HepG2 (cell line): Measurements from ENCODE around the gene LDB3.

Experiments
- CBFB ChIP-seq: sonication (generic); formaldehyde crosslinking; IDR thresholded peaks from 2 replicates; pipeline ENCODE4 v1.4.0; 2020; ENCODE audit warnings: missing genetic modification reagents
- EEA1 ChIP-seq: sonication (generic); formaldehyde crosslinking; IDR thresholded peaks from 2 replicates; pipeline ENCODE4 v1.5.1; 2020; ENCODE audit warnings: mild to moderate bottlenecking, missing genetic modification reagents, borderline replicate concordance
- GATAD1 ChIP-seq: IDR thresholded peaks from 2 replicates; pipeline ENCODE4 v1.6.1; 2016; ENCODE audit warnings: missing genetic modification reagents, missing compliant biosample characterization
- KDM1A ChIP-seq: IDR thresholded peaks from 2 replicates; pipeline ENCODE4 v1.6.1; 2016; ENCODE audit warnings: missing compliant biosample characterization
- MAFK ChIP-seq, 2 experiments: IDR thresholded peaks in 1 of 2; conservative IDR thresholded peaks in 1 of 2; 2 replicates each; pipeline ENCODE4 v1.6.1; 2011; ENCODE audit warnings: improper control_type of control experiment in 2 of 2, low read length in 2 of 2
- NFE2L1 ChIP-seq: sonication (generic); formaldehyde crosslinking; IDR thresholded peaks from 2 replicates; pipeline ENCODE4 v1.4.0; 2020; ENCODE audit warnings: missing genetic modification reagents, mild to moderate bottlenecking, borderline replicate concordance
- PCBP2 ChIP-seq: fragments of 200-400 bp; formaldehyde crosslinking; optimal IDR thresholded peaks from 2 replicates; pipeline ENCODE3; 2018; ENCODE audit warnings: low read length, low read depth; ENCODE audit not compliant: poor library complexity, severe bottlenecking
- POLR2AphosphoS5 ChIP-seq: IDR thresholded peaks from 2 replicates; pipeline ENCODE4 v1.6.1; 2012; ENCODE audit warnings: low read depth, low read length
- ZMAT3 ChIP-seq: sonication (generic); formaldehyde crosslinking; conservative IDR thresholded peaks from 2 replicates; pipeline ENCODE4 v1.7.0; 2021; ENCODE audit warnings: missing genetic modification reagents
- ZNF124 ChIP-seq: sonication (generic); formaldehyde crosslinking; IDR thresholded peaks from 2 replicates; pipeline ENCODE4 v1.4.0; 2020; ENCODE audit warnings: missing genetic modification reagents
- ZNF225 ChIP-seq: sonication (generic); formaldehyde crosslinking; IDR thresholded peaks from 2 replicates; pipeline ENCODE4 v1.4.0; 2020; ENCODE audit warnings: mild to moderate bottlenecking, missing genetic modification reagents
- ZNF33B ChIP-seq: sonication (generic); formaldehyde crosslinking; IDR thresholded peaks from 2 replicates; pipeline ENCODE4 v1.5.1; 2020; ENCODE audit warnings: mild to moderate bottlenecking, missing genetic modification reagents
- TF ChIP-seq, protein P1 (sequence below), 2 experiments: IDR thresholded peaks; 2 replicates each; pipeline ENCODE4 v1.6.1; 2011 to 2012; ENCODE audit warnings: low read length in 2 of 2, borderline replicate concordance in 1 of 2, low read depth in 1 of 2, mild to moderate bottlenecking in 1 of 2, moderate library complexity in 1 of 2
- TF ChIP-seq, protein P2 (sequence below): sonication (generic); formaldehyde crosslinking; IDR thresholded peaks from 2 replicates; pipeline ENCODE4 v1.4.0; 2020; ENCODE audit warnings: missing genetic modification reagents

DNA sequence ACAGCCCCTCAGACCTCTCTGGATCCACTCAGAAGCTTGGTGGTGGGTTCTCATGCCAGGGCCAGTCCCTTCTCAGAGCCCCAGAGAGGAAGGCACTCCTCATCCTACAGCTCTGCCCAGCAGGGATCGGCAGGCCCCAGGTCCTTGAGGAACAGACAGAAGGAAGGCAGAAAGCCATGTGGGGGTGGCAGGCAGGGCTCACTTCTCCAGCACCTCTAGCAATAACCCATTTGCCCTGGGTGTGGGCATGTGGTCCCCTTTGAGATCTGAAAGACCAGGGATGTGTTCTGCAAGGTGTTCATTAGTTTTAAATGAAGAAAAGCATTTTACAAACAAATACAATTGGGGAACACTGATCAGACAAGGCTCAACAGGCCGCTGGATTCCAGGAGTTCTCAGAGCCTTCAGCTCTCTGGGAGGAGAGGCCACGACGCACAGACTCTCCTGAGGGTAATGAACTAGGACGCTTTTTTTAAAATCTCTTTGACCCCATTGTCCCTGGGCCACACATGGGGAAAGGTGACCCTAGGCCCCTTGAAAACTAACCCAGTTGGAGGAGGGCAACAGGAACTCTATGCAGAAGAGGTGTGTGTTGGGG lies 40.6 kb downstream of the LDB3 start:
- TF ChIP-seq EEA1 (CRISPR knock-in tag) (no peak), GATAD1 (CRISPR knock-in tag) (no peak), CBFB (CRISPR knock-in tag) (no peak), MAFK (conservative IDR thresholded peaks at IDR 0.05 in 1 of 2, IDR thresholded peaks at IDR 0.05 in 1 of 2; ENCODE audit: low read length in 2 of 2) (no peak), ZNF33B (no peak), NFE2L1 (no peak), KDM1A (CRISPR knock-in tag) (no peak), POLR2AphosphoS5 (no peak), ZMAT3 (no peak), ZNF124 (CRISPR knock-in tag) (no peak), ZNF225 (no peak), PCBP2 (no peak)
- TF ChIP-seq, protein P1, sequence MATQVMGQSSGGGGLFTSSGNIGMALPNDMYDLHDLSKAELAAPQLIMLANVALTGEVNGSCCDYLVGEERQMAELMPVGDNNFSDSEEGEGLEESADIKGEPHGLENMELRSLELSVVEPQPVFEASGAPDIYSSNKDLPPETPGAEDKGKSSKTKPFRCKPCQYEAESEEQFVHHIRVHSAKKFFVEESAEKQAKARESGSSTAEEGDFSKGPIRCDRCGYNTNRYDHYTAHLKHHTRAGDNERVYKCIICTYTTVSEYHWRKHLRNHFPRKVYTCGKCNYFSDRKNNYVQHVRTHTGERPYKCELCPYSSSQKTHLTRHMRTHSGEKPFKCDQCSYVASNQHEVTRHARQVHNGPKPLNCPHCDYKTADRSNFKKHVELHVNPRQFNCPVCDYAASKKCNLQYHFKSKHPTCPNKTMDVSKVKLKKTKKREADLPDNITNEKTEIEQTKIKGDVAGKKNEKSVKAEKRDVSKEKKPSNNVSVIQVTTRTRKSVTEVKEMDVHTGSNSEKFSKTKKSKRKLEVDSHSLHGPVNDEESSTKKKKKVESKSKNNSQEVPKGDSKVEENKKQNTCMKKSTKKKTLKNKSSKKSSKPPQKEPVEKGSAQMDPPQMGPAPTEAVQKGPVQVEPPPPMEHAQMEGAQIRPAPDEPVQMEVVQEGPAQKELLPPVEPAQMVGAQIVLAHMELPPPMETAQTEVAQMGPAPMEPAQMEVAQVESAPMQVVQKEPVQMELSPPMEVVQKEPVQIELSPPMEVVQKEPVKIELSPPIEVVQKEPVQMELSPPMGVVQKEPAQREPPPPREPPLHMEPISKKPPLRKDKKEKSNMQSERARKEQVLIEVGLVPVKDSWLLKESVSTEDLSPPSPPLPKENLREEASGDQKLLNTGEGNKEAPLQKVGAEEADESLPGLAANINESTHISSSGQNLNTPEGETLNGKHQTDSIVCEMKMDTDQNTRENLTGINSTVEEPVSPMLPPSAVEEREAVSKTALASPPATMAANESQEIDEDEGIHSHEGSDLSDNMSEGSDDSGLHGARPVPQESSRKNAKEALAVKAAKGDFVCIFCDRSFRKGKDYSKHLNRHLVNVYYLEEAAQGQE (IDR thresholded peaks at IDR 0.05; ENCODE audit: borderline replicate concordance in 1 of 2, low read depth in 1 of 2, low read length in 2 of 2) = no peak
- TF ChIP-seq, protein P2, sequence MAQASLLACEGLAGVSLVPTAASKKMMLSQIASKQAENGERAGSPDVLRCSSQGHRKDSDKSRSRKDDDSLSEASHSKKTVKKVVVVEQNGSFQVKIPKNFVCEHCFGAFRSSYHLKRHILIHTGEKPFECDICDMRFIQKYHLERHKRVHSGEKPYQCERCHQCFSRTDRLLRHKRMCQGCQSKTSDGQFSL = no peak
